Middle frontal gyrus (tissue), 1 donor: ENCODE data around the gene RFX7.
"Not testable (repeated sequence)": the region's sequence is repeated elsewhere in the genome, so short reads cannot be mapped to it uniquely, and the experiment has no call there.

Experiments used
- DNase-seq: peaks from one replicate; pipeline ENCODE4 v3.0.0-alpha.2; 2015; ENCODE audit warnings: low spot score; ENCODE audit errors: extremely low spot score

The RFX7 gene

GRCh38 chr15:56205061-56205876 lies 38.4 kb downstream of the RFX7 start:
- DNase-seq = no peak

DNA sequence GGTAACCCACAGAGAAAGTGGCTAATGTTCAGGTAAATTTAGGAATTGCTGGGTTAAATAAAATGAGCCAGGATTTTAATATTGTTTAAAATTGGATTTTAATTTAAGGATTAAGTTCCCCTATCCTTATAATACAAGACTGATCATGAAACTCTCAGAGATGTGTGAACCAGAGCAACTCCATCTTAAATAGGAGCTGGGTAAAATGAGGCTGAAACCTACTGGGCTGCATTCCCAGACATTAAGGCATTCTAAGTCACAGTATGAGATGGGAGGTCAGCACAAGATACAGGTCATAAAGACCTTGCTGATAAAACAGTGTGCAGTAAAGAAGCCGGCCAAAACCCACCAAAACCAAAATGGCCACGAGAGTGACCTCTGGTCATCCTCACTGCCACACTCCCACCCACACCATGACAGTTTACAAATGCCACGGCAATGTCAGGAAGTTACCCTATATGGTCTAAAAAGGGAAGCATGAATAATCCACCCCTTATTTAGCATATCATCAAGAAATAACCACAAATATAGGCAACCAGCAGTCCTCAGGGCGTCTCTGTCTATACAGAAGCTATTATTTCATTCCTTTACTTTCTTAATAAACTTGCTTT lies 40.3 kb downstream of the RFX7 start:
- not testable (repeated sequence) for DNase-seq

DNA sequence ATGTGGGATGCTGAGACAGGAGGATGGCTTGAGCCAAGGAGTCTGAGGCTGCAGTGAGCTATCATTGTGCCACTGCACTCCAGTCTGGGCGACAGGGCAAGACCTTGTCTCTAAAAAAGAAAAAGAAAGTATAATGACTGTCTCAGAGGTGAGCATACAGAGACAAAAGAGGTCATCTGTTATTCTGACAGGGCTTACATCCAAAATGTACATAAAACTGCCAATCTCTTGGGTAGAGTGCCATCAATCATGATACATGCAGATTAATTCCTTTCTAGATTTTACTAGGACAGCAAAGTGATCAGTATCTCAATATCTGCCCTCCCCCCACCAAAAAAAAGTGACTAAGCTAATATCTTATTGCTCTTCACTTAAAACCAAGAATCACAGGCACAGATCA lies 41.0 kb downstream of the RFX7 start:
- DNase-seq = no peak

GRCh38 chr15:56199038-56199437 lies 44.6 kb downstream of the RFX7 start:
- DNase-seq = no peak

DNA sequence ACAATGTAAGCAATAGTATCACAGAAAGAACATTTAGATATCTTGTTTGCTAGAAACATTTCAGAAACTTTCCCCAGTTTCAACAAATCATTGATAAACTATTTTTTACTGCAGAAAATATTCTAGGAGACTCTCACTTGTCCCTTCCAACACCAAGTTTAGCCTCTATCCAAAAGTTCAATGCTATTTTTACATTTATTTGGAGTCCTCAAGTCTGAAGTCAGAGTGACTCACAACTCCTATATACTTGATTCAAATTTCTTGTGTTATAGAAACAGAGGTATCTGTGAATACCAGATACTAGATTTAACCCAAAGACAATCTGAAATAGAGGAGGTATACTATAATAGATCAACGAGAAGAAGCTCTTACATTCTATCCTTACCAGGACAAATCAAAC lies 49.6 kb downstream of the RFX7 start:
- DNase-seq = no peak

GRCh38 chr15:56192659-56193442 lies 50.8 kb downstream of the RFX7 start:
- no peak for DNase-seq

- no peak for DNase-seq
Observed at GRCh38 chr15:56187665-56188064, 56.0 kb downstream of the RFX7 start.

DNA sequence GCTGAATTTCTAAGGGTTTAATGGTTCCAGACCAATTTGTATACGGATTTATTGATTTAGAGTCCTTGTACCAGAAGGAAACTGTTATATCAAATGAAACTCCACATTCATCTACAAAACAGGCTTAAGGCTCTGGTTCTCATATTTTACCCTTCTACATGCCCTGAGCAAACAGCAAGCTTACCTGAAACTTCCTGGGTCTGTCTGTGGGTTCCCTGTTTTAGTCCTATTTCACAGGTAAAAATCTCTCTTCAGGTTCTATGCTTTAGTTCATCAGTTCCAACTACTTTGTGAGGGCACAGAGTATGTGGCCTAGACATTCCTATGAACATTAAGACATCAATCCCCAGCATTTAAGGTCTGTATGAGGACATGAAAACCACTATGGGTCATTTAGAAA lies 57.7 kb downstream of the RFX7 start:
- no peak for DNase-seq

DNA sequence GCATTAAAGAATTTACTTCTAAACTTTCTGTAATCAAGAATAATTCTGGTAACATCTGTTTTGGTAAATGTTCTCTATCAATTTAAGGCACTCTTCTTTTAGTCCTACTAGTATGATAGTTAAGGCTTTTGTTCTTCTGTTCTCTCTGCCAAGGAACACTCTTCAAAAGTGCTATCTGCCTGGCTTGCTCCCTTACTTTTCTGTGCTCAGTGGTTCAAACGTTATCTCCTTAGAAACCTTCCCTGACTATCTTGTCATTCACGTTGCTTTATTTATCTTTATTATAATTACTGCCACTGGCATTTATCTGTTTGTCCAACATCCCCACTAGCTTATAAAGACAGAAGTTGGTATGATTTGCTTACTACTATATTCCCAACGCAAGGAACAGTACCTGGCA lies 59.2 kb downstream of the RFX7 start:
- no peak for DNase-seq

DNA sequence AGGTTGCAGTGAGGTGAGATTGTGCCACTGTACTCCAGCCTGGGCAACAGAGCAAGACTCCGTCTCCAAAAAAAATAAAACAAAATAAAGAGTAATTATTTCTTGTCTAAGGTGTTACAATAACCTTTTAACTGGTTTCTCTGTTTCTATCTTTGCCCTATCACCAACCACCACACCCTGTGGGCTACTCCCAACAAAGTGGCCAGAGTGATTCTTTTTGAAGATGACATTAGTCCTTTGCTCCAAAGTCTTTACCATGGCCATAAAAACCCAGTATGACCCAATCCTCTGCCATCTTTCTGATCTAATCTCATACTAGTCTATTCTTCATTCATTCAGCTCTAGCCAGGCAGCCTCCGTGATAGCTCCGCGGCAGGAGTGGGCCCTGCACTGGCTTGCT lies 62.8 kb downstream of the RFX7 start:
- DNase-seq = no peak

DNA sequence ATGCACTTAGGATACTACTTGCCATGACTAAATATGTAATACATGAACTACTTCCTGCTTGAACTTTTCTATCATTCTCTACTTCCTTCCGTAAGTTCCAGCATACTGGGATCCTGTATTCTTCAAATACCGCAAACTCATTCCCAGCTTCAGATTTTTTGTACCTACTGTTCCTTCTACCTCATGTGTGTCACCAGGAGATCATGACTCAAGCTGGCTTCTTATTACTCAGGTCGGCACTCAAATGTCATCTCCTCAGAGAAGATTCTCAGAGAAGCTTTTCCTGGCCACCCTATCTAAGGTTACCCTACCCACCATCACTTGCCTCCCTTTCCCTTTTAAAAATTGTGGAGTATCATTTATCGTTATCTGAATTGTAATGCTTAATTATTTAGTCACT lies 66.7 kb downstream of the RFX7 start:
- DNase-seq = no peak

- DNase-seq = no peak
Observed at GRCh38 chr15:56175788-56176187, 67.9 kb downstream of the RFX7 start.

DNA sequence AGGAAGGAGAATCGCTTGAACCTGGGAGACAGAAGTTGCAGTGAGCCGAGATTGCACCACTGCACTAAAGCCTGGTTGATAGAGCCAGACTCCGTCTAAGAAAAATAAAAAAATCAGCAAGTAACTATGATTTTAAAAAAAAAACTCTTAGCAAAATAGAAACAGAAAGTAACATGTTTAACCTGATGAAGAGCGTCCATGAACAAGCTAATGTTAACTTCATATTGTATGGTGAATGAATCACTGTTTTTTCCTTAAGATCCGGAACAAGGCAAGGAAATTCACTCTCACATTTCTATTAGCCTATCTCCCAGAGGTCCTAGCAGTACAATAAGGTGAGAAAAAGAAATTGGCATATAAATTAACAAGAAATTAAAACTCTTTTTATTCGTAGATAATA lies 69.0 kb downstream of the RFX7 start:
- DNase-seq = no peak

GRCh38 chr15:56168394-56168793 lies 75.3 kb downstream of the RFX7 start:
- DNase-seq = no peak

DNA sequence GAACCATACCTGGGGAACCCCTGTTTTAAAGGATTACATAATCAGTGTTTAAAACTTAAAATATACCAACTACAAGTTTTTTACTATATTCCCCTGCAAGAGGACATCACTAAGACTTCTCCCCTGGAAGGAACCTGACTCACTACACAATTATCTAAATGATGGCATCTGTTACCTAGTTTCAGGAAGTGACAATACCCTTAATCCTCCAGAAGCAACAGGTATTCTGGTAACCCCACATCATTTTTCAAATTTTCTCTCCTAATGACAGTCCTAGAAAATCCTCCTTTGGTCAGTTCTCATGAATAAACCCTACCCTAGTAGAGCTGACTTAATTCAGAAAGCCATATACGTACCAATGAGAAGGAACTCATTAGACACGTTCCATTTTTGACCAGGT lies 78.4 kb downstream of the RFX7 start:
- DNase-seq = no peak

DNA sequence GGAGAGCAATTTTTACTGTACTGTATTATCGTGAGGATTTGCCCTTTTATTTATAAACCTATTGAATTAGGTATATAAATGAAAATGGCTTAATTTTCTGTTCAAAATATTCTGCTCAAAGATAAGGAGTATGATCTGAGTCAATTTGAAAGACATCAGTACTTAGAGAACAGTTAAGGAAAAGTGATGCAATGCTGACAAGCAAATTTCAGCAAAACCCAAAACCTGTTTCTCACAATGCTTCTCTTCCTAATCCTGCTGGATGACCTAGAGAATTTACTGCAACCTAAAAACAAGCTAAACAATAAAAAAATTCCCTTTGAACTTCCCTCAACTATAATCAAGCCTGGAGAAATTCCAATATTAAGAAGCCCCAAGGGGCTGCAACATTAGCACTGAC lies 82.7 kb downstream of the RFX7 start:
- no peak for DNase-seq

DNA sequence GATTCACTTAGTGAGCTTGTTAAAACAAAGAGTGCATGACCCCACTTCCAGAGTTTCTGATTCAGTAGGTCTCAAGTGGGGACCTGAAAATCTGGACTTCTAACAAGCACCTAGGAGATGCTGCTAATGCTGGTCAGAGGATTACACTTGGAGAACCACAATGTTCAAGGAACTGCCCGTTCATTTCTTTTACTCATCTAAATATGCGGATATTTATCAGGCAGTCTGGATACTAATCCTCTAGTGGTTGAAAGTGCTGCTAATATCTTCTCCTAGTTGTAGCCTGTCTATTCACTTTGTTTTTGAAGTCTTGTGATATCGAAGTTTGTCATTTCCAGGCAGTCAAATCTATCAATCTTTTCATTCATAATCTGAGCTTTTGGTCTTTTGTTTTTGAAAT lies 86.8 kb downstream of the RFX7 start:
- no peak for DNase-seq

DNA sequence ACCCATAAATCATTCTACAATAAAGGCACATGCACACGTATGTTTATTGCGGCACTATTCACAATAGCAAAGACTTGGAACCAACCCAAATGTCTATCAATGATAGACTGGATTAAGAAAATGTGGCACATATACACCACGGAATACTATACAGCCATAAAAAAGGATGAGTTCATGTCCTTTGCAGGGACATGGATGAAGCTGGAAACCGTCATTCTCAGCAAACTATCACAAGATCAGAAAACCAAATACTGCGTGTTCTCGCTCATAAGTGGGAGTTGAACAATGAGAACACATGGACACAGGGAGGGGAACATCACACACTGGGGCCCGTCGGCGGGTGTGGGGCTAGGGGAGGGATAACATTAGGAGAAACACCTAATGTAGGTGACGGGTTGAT lies 88.4 kb downstream of the RFX7 start:
- not testable (repeated sequence) for DNase-seq

DNA sequence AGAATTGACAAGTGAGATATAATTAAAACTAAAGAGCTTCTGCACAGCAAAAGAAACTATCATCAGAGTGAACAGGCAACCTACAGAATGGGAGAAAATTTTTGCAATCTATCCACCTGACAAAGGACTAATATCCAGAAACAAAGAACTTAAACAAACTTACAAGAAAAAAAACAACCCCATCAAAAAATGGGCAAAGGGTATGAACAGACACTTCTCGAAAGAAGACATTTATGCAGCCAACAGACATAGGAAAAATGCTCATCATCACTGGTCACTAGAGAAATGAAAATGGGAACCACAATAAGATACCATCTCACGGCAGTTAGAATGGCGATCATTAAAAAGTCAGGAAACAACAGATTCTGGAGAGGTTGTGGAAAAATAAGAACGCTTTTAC lies 88.9 kb downstream of the RFX7 start:
- not testable (repeated sequence) for DNase-seq

- DNase-seq = no peak
Observed at GRCh38 chr15:56150204-56150603, 93.5 kb downstream of the RFX7 start.

GRCh38 chr15:56148064-56148463 lies 95.6 kb downstream of the RFX7 start:
- no peak for DNase-seq

- no peak for DNase-seq
Observed at GRCh38 chr15:56146756-56147155, 96.9 kb downstream of the RFX7 start.
